Germinal center (tissue), 1 donor: ENCODE data around the gene LMOD3.

ENCODE experiments used
- DNase-seq: peaks from one replicate; pipeline ENCODE4 v3.0.0; 2012; ENCODE audit warnings: mixed read lengths, low spot score

LMOD3 gene

GRCh38 chr3:69122403-69122802 is at the start of gene LMOD3:
TSS of gene LMOD3 (minus strand) at chr3:69122595. CDS start at chr3:69122386, 209 bp downstream.
- DNase-seq, result no peak

DNA sequence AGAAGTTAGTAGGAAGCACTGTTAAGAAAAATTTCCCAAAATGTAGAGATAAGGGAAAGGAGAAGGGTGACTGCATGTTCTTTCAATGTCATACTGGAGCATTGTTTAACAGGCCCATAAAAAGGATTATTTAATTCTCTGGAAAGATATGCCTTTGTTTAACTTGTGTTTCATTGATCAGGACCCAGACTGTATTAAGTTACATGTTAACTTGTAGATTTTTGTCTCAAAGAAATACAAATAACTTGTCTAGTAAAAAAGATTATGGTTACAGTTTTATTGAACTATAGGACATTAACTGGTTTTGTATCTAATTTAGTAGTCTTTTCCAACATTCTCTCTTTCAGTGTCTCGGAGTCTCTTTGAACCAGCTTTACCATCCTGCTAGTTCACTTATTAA is 49.7 kb upstream of the LMOD3 start:
- no peak for DNase-seq

DNA sequence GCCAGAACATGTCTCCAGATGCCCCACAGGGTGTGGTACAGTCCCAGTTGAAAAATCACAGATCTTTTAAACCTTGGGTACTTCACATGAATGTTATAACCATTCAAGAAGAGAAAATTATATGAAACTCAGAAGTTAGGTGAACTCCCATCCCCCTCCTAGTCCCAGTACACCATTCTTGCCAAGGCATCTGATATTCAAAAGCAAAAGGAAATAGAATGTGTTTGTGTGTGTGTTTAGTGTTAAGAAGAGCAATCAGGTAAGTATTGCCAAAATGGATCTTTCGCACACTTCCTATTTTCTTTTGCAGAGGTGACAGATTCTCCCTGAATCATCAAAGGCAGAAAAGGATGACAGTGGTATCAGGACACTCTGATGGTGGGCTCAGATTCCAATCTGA is 44.1 kb upstream of the LMOD3 start:
- DNase-seq, result no peak

GRCh38 chr3:69165744-69166143 is 43.3 kb upstream of the LMOD3 start:
- DNase-seq, result no peak

GRCh38 chr3:69164296-69164695 is 41.9 kb upstream of the LMOD3 start:
- DNase-seq, result no peak

- DNase-seq, result no peak
Observed at GRCh38 chr3:69162308-69162980, 40.0 kb upstream of the LMOD3 start.

GRCh38 chr3:69161587-69162307 is 39.4 kb upstream of the LMOD3 start:
- peak; percentile 43 for DNase-seq

DNA sequence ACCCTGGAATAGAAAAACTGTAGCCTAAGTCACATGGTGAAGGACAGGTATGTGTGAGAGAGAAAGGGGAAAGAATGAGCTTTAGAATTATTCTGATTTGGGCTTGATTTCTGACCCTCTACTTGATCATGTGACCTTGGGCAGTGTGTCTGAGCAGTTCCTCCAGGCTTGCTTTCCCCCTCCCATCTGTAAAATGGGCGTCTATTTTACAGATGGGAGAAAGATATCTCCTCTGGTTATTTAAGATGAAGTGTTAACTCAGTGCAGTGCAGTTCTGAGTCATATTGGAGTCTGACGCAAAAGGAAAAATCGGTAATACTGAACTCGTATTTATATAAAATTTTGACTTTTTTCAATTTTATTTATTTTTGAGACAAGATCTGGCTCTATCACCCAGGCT is 38.1 kb upstream of the LMOD3 start:
- no peak for DNase-seq

DNA sequence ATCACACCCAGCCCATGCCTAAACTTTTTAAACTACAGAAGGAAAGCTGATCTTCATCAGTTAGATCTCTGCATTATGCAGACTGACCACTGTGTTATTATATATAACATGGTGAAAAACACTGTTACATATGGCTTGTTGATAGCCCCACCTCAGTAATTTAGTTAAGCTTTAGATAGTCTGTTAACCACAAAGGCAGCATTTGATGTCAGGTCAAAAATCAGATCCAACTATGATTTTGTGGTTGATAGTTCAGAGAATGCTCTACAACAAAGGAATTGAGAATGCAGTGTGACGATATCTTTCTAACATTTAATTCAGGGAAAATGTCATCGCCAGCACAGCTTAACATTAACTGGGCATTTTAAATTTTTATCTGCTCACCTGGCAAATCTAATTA is 37.7 kb upstream of the LMOD3 start:
- DNase-seq, result no peak

DNA sequence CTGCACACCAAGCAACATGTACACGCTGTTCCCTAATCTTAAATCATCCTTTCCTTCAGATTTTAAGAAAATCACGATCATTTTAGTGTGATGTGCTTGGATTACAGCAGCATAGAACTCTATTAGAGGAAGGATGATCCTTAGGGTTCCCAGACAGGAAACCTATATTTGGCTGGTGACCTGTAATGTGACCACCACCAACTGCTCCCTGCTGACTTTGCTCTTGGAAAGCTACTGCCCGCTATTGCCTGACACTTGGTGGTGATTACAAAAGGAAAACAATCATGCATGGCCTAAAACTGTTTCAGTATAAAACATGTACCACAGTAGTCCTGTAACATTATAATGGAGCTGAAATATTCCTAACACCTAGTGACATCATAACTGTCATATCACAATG is 27.2 kb upstream of the LMOD3 start:
- no peak for DNase-seq

GRCh38 chr3:69145688-69146087 is 23.3 kb upstream of the LMOD3 start:
- DNase-seq, result no peak

GRCh38 chr3:69144631-69145245 is 22.3 kb upstream of the LMOD3 start:
- no peak for DNase-seq

DNA sequence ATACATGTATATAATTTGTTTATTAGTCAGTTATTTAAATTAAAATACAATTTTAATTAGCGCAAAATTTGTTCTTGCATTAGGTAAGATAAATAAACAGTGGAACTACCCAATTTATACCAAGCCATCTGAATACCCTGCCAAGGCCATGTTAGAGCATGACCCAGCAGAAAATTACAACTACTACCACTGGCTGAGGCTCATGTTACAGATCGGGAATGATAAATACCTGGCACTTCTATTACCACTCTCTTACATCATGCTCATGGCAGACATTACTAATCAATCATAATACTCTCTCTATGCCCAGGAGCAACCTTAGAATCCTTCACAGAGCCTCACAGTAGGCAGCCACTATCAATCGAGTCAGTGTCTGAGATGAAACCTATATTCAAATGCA is 21.2 kb upstream of the LMOD3 start:
- DNase-seq, result no peak

DNA sequence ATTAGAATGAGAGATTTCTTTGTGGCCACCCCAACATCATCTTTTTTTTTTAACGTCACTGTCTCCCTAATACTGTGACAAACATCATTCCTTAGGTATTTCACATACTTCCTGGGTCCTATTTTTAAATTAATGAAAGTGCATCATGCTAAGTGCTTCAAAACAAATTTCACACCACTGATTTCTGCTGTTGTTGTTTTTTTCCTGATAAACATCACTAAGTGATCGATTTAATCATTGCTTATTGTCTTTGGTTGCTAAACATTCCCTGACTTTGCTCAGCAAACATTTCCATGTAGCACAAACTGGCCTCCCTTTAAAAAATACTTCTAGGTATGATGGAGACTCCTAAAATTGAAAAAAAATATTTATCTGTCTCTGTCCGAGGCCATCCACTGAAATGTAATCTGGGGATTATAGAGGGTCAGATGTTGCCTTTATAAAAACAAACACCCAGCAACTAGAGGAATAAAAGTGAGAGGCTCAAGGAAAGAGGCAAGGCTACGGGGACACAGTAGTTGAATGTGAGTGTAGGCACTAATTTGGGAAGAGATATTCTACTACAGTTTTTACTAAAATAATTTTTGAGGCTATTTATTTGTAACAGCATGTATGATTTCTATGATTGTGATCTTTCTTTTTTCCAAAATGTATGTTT is 20.5 kb upstream of the LMOD3 start:
- DNase-seq, result no peak

GRCh38 chr3:69142090-69142489 is 19.7 kb upstream of the LMOD3 start:
- no peak for DNase-seq

- DNase-seq, result no peak
Observed at GRCh38 chr3:69141313-69141712, 18.9 kb upstream of the LMOD3 start.

GRCh38 chr3:69137412-69137811 is 15.0 kb upstream of the LMOD3 start:
- no peak for DNase-seq

DNA sequence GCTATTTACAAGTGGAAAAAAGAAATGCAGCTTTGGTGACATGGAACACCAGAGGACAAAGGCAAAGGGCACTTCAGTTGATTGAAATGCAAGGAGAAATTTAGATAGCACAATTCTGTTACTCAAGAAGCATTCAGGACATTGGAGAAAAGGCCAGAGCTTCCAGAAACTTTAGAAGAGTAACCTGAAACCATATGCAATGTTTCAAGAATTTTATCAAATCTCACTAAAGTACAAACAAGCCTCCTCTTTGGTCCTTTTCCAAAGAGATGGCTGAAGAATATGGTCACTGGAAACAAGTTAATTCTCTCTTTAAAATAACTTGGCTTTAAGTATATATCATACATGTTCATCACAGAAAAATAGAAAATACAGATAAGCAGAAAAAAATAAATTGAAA is 14.6 kb upstream of the LMOD3 start:
- no peak for DNase-seq

GRCh38 chr3:69130689-69131088 is 8.3 kb upstream of the LMOD3 start:
- no peak for DNase-seq

DNA sequence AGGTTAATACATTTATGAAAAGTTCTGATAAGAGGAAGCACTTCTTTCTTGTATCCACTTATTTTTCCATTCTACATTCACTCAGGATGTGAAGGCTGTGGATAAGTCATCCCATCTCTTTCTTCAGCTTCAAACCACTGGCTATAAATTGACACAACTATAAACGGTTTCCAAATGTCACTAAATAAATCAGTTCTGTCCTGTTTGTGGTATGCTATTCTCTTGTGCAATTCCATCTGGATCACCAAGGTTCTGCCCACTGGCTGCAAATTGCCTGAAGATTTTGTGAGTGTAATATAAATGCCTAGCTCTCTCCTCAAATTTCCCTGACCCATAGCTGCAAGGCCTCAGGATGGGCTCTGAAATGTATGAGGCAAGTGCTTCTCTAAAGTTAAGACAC is 7.1 kb upstream of the LMOD3 start:
- no peak for DNase-seq

GRCh38 chr3:69128509-69128908 is 6.1 kb upstream of the LMOD3 start:
- DNase-seq, result no peak

DNA sequence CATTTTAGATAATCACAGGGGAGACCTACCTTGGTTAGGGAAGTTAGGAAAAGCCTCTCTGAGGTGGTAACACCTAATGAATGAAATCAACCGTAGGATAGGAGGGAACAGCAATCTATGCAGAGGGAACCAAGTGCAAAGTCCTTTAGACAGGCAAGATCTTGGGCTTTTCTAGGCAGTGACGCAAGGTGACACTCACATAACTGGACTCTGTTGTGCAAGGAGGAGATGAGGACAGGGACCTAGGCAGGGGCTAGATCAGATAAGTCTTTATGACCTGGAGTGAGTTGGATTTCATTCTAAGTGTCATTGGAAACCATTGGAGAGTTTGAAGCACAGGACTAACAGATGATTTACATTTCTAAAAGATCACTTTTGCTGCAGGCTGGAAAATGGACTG is 4.6 kb upstream of the LMOD3 start:
- DNase-seq, result no peak

DNA sequence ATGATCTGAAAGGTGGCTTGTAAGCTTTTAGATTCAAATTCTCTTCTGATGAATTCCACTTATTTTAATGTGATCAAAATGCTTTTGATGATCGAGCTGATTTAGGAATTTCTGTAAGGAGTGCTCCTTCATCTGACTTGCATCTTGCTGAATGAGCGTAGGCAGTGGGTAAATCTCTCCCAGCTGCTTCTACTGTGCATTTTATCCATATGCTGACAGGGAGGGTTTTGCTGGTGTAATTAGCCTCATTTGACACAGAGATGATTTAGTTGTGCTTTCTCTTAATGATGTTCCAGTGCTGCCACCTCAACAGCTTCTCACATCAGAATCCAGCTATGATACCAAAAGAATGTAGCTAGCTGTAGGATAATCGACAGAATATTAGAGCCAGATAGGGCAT is 3.8 kb upstream of the LMOD3 start:
- no peak for DNase-seq
